SU-DHL-6 (cell line): Measurements from ENCODE around the gene TANC1.

Source experiments
- H2AFZ ChIP-seq: fragments of 200-600 bp; sonication (generic); 2 replicates; pipeline ENCODE4 v1.6.1; 2014; ENCODE audit warnings: low read depth, mild to moderate bottlenecking, moderate library complexity, mixed read lengths, antibody characterized with exemption, low read length; ENCODE audit not compliant: severe bottlenecking
- H3F3A ChIP-seq: fragments of 200-600 bp; shearing (Covaris generic); 2 replicates; pipeline ENCODE4 v1.6.0; 2016; ENCODE audit warnings: antibody characterized with exemption, mild to moderate bottlenecking; ENCODE audit not compliant: insufficient read depth
- H3K27ac ChIP-seq: fragments of 200-600 bp; sonication (generic); 2 replicates; pipeline ENCODE4 v1.5.1; 2016; ENCODE audit warnings: low read depth, mild to moderate bottlenecking, low read length, moderate library complexity, mixed read lengths
- H3K27me3 ChIP-seq: fragments of 200-600 bp; sonication (generic), shearing (Covaris generic); 2 replicates; pipeline ENCODE4 v1.6.0; 2014; ENCODE audit warnings: mild to moderate bottlenecking, low read length
- H3K36me3 ChIP-seq: fragments of 200-600 bp; sonication (generic); 2 replicates; pipeline ENCODE4 v1.6.1; 2014; ENCODE audit warnings: mild to moderate bottlenecking, low read length, mixed read lengths
- H3K4me2 ChIP-seq: fragments of 300-600, 200-600 bp; shearing (Covaris generic), sonication (generic); 2 replicates; pipeline ENCODE4 v1.6.0; 2014; ENCODE audit warnings: low read length, low read depth, mild to moderate bottlenecking; ENCODE audit not compliant: poor library complexity, severe bottlenecking
- H3K4me3 ChIP-seq: fragments of 200-600 bp; sonication (generic); 2 replicates; pipeline ENCODE4 v1.5.1; 2014; ENCODE audit warnings: antibody characterized with exemption, low read length, mild to moderate bottlenecking, mixed read lengths; ENCODE audit not compliant: insufficient read depth, poor library complexity, severe bottlenecking
- H3K79me2 ChIP-seq: fragments of 200-600 bp; sonication (generic); 2 replicates; pipeline ENCODE4 v1.6.1; 2014; ENCODE audit warnings: mild to moderate bottlenecking, low read length, moderate library complexity; ENCODE audit not compliant: insufficient read depth
- H3K9ac ChIP-seq: fragments of 200-600 bp; sonication (generic); 2 replicates; pipeline ENCODE4 v1.7.0; 2014; ENCODE audit warnings: mild to moderate bottlenecking, low read length
- H3K9me2 ChIP-seq: fragments of 200-600 bp; sonication (generic); replicated peaks from 2 replicates; pipeline ENCODE4 v1.6.1; 2014; ENCODE audit warnings: low read length; ENCODE audit not compliant: insufficient read depth
- H3K9me3 ChIP-seq: fragments of 200-600 bp; sonication (generic); 2 replicates; pipeline ENCODE4 v1.6.1; 2014; ENCODE audit warnings: low read length, mixed read lengths; ENCODE audit not compliant: insufficient read depth
- H4K20me1 ChIP-seq: fragments of 200-600 bp; sonication (generic); 2 replicates; pipeline ENCODE4 v1.6.1; 2014; ENCODE audit warnings: low read depth, mild to moderate bottlenecking, antibody characterized with exemption, low read length, moderate library complexity, mixed read lengths
- EZH2phosphoT487 ChIP-seq: fragments of 200-600 bp; sonication (generic), shearing (Covaris generic); conservative IDR thresholded peaks from 2 replicates; pipeline ENCODE4 v1.6.1; 2018; ENCODE audit warnings: mild to moderate bottlenecking, antibody characterized with exemption, low read length, moderate library complexity, mixed read lengths
- TF ChIP-seq, protein P1 (sequence below): fragments of 200-600 bp; sonication (generic); IDR thresholded peaks from one replicate; pipeline ENCODE4 v1.5.1; 2017; ENCODE audit warnings: antibody characterized with exemption, mild to moderate bottlenecking, low read length, moderate library complexity; ENCODE audit not compliant: insufficient read depth, poor library complexity, severe bottlenecking

The TANC1 gene

DNA sequence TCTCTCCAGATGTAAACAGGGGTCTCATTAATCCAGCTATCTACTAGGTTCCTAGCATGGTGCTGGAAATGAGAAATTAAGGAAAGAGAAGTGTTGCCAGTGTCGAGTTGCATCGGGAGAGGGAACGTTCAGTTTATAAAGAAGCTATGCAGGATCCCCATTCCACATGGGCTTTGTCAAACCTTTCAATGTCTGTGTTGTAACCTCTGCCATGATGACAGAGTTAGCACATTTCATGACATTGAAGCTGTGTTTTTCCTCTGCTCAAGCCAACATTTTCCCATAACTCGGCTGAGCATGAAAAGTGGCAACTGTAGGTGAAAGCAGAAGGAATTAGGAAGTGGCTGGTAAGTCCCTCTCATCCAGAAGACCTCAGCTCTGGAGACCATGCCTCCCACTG is 184.6 kb downstream of the TANC1 start:
- Histone ChIP-seq H3F3A (no peaks in the 10 kb centered on the region), H4K20me1 (no peaks in the 10 kb centered on the region), H3K9me2 (no peaks in the 10 kb centered on the region), H3K9ac (no peak overlapping the region), H3K79me2 (no peaks in the 10 kb centered on the region), H3K9me3 (no peaks in the 10 kb centered on the region), H3K27ac (no peak overlapping the region), H2AFZ (no peak overlapping the region), H3K4me3 (no peak overlapping the region), H3K4me2 (no peak overlapping the region), H3K27me3 (no peaks in the 10 kb centered on the region), H3K36me3 (no peaks in the 10 kb centered on the region)
- TF ChIP-seq EZH2phosphoT487: no peak
- TF ChIP-seq, protein P1, sequence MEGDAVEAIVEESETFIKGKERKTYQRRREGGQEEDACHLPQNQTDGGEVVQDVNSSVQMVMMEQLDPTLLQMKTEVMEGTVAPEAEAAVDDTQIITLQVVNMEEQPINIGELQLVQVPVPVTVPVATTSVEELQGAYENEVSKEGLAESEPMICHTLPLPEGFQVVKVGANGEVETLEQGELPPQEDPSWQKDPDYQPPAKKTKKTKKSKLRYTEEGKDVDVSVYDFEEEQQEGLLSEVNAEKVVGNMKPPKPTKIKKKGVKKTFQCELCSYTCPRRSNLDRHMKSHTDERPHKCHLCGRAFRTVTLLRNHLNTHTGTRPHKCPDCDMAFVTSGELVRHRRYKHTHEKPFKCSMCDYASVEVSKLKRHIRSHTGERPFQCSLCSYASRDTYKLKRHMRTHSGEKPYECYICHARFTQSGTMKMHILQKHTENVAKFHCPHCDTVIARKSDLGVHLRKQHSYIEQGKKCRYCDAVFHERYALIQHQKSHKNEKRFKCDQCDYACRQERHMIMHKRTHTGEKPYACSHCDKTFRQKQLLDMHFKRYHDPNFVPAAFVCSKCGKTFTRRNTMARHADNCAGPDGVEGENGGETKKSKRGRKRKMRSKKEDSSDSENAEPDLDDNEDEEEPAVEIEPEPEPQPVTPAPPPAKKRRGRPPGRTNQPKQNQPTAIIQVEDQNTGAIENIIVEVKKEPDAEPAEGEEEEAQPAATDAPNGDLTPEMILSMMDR: no peak

DNA sequence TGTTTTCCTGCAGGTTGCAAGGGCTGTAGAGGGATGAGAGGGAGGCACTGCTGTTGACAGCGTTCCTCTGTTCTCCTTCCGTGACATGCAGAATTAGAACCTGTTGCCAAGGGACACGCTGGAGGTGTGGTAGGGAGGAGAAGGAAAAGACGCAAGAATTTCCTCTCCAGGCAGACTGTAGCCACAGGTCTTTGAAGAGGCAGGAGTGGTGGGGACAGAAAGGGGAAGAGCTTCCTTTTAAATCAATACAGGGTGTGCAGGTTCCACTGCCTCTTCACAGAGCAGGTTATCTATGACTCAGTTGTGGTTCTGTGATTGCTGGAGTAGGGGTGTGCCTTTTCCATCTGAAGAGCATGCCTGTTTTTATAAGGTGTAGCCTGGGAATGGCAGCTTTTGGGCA is 185.0 kb downstream of the TANC1 start:
- TF ChIP-seq, protein P1: no peak
- no peak for TF ChIP-seq EZH2phosphoT487
- no peak overlapping the region for H3K9ac ChIP-seq

DNA sequence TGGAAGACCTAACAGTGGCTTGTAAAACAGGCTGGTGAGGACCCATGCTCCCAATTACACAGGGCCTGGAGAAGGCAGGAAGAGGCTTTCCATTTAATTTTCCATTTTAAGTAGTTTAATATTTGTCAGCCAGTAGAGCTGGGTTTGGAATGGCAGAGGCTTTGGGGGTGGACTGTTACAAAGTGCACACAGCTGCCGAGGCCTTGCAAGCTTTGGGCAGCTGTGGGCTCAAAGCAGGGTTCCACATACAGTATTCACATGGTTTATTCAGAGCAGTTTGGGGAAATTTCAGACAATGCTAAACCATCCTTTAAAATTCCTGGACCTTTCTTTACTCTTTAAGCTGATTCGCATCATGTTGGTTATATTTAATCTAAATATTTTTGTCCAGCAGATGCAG is 185.5 kb downstream of the TANC1 start:
- Histone ChIP-seq H3K27ac (no peak overlapping the region), H3K27me3 (no peaks in the 10 kb centered on the region), H3K9ac (no peak overlapping the region), H3F3A (no peaks in the 10 kb centered on the region), H3K4me3 (no peak overlapping the region), H3K9me3 (no peaks in the 10 kb centered on the region), H3K79me2 (no peaks in the 10 kb centered on the region), H3K9me2 (no peaks in the 10 kb centered on the region), H2AFZ (no peak overlapping the region), H4K20me1 (no peaks in the 10 kb centered on the region), H3K36me3 (no peaks in the 10 kb centered on the region), H3K4me2 (no peak overlapping the region)
- TF ChIP-seq EZH2phosphoT487: no peak
- TF ChIP-seq, protein P1: no peak

More for the DNA sequence above, 185.0 kb downstream of the TANC1 start:
- no peaks in the 10 kb centered on the region for H3K79me2 ChIP-seq
- H3K9me3 ChIP-seq: no peaks in the 10 kb centered on the region
- no peaks in the 10 kb centered on the region for H4K20me1 ChIP-seq
- H3F3A ChIP-seq: no peaks in the 10 kb centered on the region
- H3K4me3 ChIP-seq: no peak overlapping the region
- no peak overlapping the region for H2AFZ ChIP-seq
- no peak overlapping the region for H3K4me2 ChIP-seq
- no peaks in the 10 kb centered on the region for H3K9me2 ChIP-seq
- H3K36me3 ChIP-seq: no peaks in the 10 kb centered on the region
- no peaks in the 10 kb centered on the region for H3K27me3 ChIP-seq
- H3K27ac ChIP-seq: no peak overlapping the region
